Kidney (tissue), 14 donors: ENCODE results near the gene BRD1. TPM values are rescaled to one million over a fixed set of nuclear protein-coding genes. Genes with fewer than 3 reads are reported as not detected.
"Not testable (repeated sequence)": the region's sequence is repeated elsewhere in the genome, so short reads cannot be mapped to it uniquely, and the experiment has no call there.

ENCODE experiments used
- DNase-seq, 5 donors: peaks; one replicate each; pipeline ENCODE4 v3.0.0-alpha.2; 2013 to 2020
- FAIRE-seq: peaks from 2 replicates; lab custom pipeline; 2012; peaks lifted over from hg19 to GRCh38; lab: Jason Lieb, UNC
- H3K27ac ChIP-seq, 2 donors: one replicate each; pipeline ENCODE4 v1.7.0; 2013; ENCODE audit warnings: low read depth in 2 of 2, low read length in 2 of 2, inconsistent platforms in 1 of 2
- H3K27me3 ChIP-seq: one replicate; pipeline ENCODE4 v1.7.1; 2013; ENCODE audit warnings: low read length, inconsistent platforms; ENCODE audit not compliant: control insufficient read depth, insufficient read depth
- H3K36me3 ChIP-seq, 3 donors: one replicate each; pipeline versions ENCODE4 v1.7.0 to v1.7.1; 2013; ENCODE audit warnings: low read length in 3 of 3, control low read depth in 1 of 3, inconsistent platforms in 1 of 3; ENCODE audit not compliant: insufficient read depth in 3 of 3, control insufficient read depth in 2 of 3
- H3K4me1 ChIP-seq, 3 donors: one replicate each; pipeline versions ENCODE4 v1.7.0 to v1.7.1; 2013; ENCODE audit warnings: low read length in 3 of 3, inconsistent platforms in 1 of 3, low read depth in 1 of 3; ENCODE audit not compliant: control insufficient read depth in 2 of 3, insufficient read depth in 2 of 3
- H3K4me3 ChIP-seq, 3 donors: one replicate each; pipeline versions ENCODE4 v1.7.0 to v1.8.1; 2013; ENCODE audit warnings: low read length in 3 of 3, control low read depth in 1 of 3, inconsistent platforms in 1 of 3
- H3K9ac ChIP-seq, 3 donors: one replicate each; pipeline versions ENCODE4 v1.7.0 to v1.7.1; 2013; ENCODE audit warnings: low read length in 3 of 3, control low read depth in 1 of 3, inconsistent platforms in 1 of 3
- H3K9me3 ChIP-seq, 3 donors: one replicate each; pipeline versions ENCODE4 v1.7.0 to v1.7.1; 2013; ENCODE audit warnings: low read length in 3 of 3, control low read depth in 1 of 3, inconsistent platforms in 1 of 3; ENCODE audit not compliant: control insufficient read depth in 2 of 3, insufficient read depth in 1 of 3
- CTCF ChIP-seq: IDR thresholded peaks from 3 replicates; pipeline ENCODE4 v1.5.1; 2012; ENCODE audit warnings: mild to moderate bottlenecking, moderate library complexity, borderline replicate concordance; ENCODE audit not compliant: insufficient read depth; ENCODE audit errors: extremely low read depth
- intact Hi-C: fragments of 100-400 bp; cut with DNase I; formaldehyde crosslinking; loops from one replicate; pipeline ENCODE4 v1.11.1; 2022
- polyA plus RNA-seq: library from polyadenylated mRNA; stranded (reverse); fragments of 350-450 nt; fragmentation: Illumina TruSeq; extraction: RNeasy Lipid Tissue Mini Kit (QIAGEN cat#74804); gene quantifications from one replicate; pipeline ENCODE4 v1.2.3, GENCODE V29; 2014; ENCODE audit warnings: low read depth, low replicate concordance; ENCODE audit not compliant: insufficient read depth
- total RNA-seq: library from RNA; stranded (reverse); fragmentation: NEBNext Ultra II Directional; extraction: Animal tissue kit (Norgen Biotek cat#: 25700); gene quantifications from one replicate; pipeline ENCODE4 v1.2.1, GENCODE V29; 2021
- donor health status: control.
- donor health status: control.
- donor health status: control.
- donor health status: control.
- donor health status: control.
- donor health status: DM: yes; HTN: yes; CAD: no.
- donor health status: Normal renal cell carcinoma (clear cell type).

Gene BRD1
- total and polyA plus RNA-seq, 2 donors from 2014 or later, result 8.1 to 40.5 TPM

GRCh38 chr22:49852898-49853894, 25.5 kb upstream of the BRD1 start, which contains the start of gene ZBED4:
Gene ZBED4 (plus strand): TSS chr22:49853844. CDS start chr22:49883663, 29,819 bp downstream.
- FAIRE-seq (no peak), DNase-seq (peak; percentile 97 to 99 (median 99))
- Histone ChIP-seq H3K27ac (peak within 1 kb of the TSS; percentile 91 to 93), H3K4me3 (peak within 1 kb of the TSS; percentile 77 to 85 (median 82)), H3K4me1 (peaks cover 4 to 24% (median 4%) of the 10 kb centered on the region in 3 donors), H3K9me3 (no peaks in the 10 kb centered on the region), H3K36me3 (no peaks in the 10 kb centered on the region), H3K9ac (peak within 1 kb of the TSS; percentile 68 to 80 (median 77)), H3K27me3 (peaks cover 7% of the 10 kb centered on the region)
- intact Hi-C loops, result no loop called here
- no peak for TF ChIP-seq CTCF

- DNase-seq, H3K36me3 ChIP-seq, H3K9me3 ChIP-seq, intact Hi-C loops, FAIRE-seq: not testable (repeated sequence)
- Histone ChIP-seq H3K4me3 (peak overlapping the region in 1 of 3 donors; percentile 77), H3K9ac (peak overlapping the region in 1 of 3 donors; percentile 80), H3K27me3 (peaks cover 11% of the 10 kb centered on the region), H3K27ac (peak overlapping the region in 1 of 2 donors; percentile 93), H3K4me1 (peaks cover 4 to 24% (median 4%) of the 10 kb centered on the region in 3 donors)
Measured at GRCh38 chr22:49852568-49852897, 24.9 kb upstream of the BRD1 start.

GRCh38 chr22:49850959-49851802, 23.5 kb upstream of the BRD1 start:
- H3K9me3 ChIP-seq, result no peaks in the 10 kb centered on the region
- H3K27me3 ChIP-seq, result peaks cover 16% of the 10 kb centered on the region
- no peak overlapping the region for H3K4me3 ChIP-seq
- TF ChIP-seq CTCF, result no peak
- DNase-seq (no peak), FAIRE-seq (no peak)
- no peak overlapping the region for H3K9ac ChIP-seq
- H3K4me1 ChIP-seq, result peaks cover 4 to 17% (median 4%) of the 10 kb centered on the region in 3 donors
- H3K27ac ChIP-seq, result no peak overlapping the region
- H3K36me3 ChIP-seq, result no peaks in the 10 kb centered on the region
- intact Hi-C loops, result no loop called here
